Stimulated activated CD8-positive, alpha-beta memory T cell treated with anti-CD3 and anti-CD28 coated beads, Interleukin-7, amount 100 ng/mL, for 24 hours (primary cell): Measurements from ENCODE around the gene DNM1.

Source experiments
- DNase-seq: peaks from one replicate; pipeline ENCODE4 v3.0.0-alpha.2; 2020; ENCODE audit warnings: low read depth

The DNM1 gene

GRCh38 chr9:128205296-128205944 lies 2.2 kb downstream of the DNM1 start:
- no peak for DNase-seq

- no peak for DNase-seq
Measured at GRCh38 chr9:128206484-128206883, 3.3 kb downstream of the DNM1 start.

GRCh38 chr9:128206916-128207910 lies 4.0 kb downstream of the DNM1 start:
- DNase-seq = no peak

GRCh38 chr9:128208386-128208785 lies 5.2 kb downstream of the DNM1 start:
- no peak for DNase-seq

GRCh38 chr9:128208946-128209669 lies 5.9 kb downstream of the DNM1 start:
- DNase-seq = no peak

- no peak for DNase-seq
Measured at GRCh38 chr9:128211186-128211980, 8.2 kb downstream of the DNM1 start.

GRCh38 chr9:128211981-128212281 lies 8.8 kb downstream of the DNM1 start:
- DNase-seq = no peak

- DNase-seq = no peak
Measured at GRCh38 chr9:128213746-128214497, 10.7 kb downstream of the DNM1 start.

GRCh38 chr9:128214571-128215490 lies 11.7 kb downstream of the DNM1 start:
- DNase-seq = no peak

GRCh38 chr9:128215491-128216409 lies 12.6 kb downstream of the DNM1 start:
- no peak for DNase-seq

- DNase-seq = no peak
Measured at GRCh38 chr9:128216781-128217553, 13.8 kb downstream of the DNM1 start.

- DNase-seq = no peak
Measured at GRCh38 chr9:128218172-128218517, 15.0 kb downstream of the DNM1 start.

GRCh38 chr9:128218518-128219389 lies 15.6 kb downstream of the DNM1 start:
- peak; percentile 91 for DNase-seq

GRCh38 chr9:128219831-128220230 lies 16.7 kb downstream of the DNM1 start:
- DNase-seq = no peak

- no peak for DNase-seq
Measured at GRCh38 chr9:128222026-128222425, 18.8 kb downstream of the DNM1 start.

- DNase-seq = no peak
Measured at GRCh38 chr9:128222880-128223670, 19.9 kb downstream of the DNM1 start.
